HepG2 (cell line): Measurements from ENCODE around the gene C5orf24. TPM values are rescaled to one million over a fixed set of nuclear protein-coding genes. Genes with fewer than 3 reads are reported as not detected.

Experiments used
- DMAP1 ChIP-seq: IDR thresholded peaks from 2 replicates; pipeline ENCODE4 v1.6.1; 2016
- FOXK1 ChIP-seq: sonication (generic); formaldehyde crosslinking; IDR thresholded peaks from 2 replicates; pipeline ENCODE4 v1.4.0; 2020; ENCODE audit warnings: low read depth, missing genetic modification reagents, borderline replicate concordance
- HOXA3 ChIP-seq: sonication (generic); formaldehyde crosslinking; IDR thresholded peaks from 2 replicates; pipeline ENCODE4 v1.5.0; 2020; ENCODE audit warnings: missing genetic modification reagents
- MIXL1 ChIP-seq: IDR thresholded peaks from 2 replicates; pipeline ENCODE4 v1.6.1; 2016
- NPAS2 ChIP-seq: sonication (generic); formaldehyde crosslinking; IDR thresholded peaks from 2 replicates; pipeline ENCODE4 v1.8.0; 2022; ENCODE audit warnings: mild to moderate bottlenecking, missing genetic modification reagents, borderline replicate concordance
- ONECUT2 ChIP-seq: sonication (generic); formaldehyde crosslinking; IDR thresholded peaks from 2 replicates; pipeline ENCODE4 v1.4.0; 2020; ENCODE audit warnings: missing genetic modification reagents
- PHB2 ChIP-seq: fragments of 450-650 bp; IDR thresholded peaks from 2 replicates; pipeline ENCODE4 v1.6.1; 2018; ENCODE audit not compliant: partially characterized antibody
- SNAI1 ChIP-seq: sonication (generic); formaldehyde crosslinking; IDR thresholded peaks from 2 replicates; pipeline ENCODE4 v1.5.0; 2020; ENCODE audit warnings: mild to moderate bottlenecking, missing genetic modification reagents, borderline replicate concordance
- ZFYVE20 ChIP-seq: sonication (generic); formaldehyde crosslinking; IDR thresholded peaks from 2 replicates; pipeline ENCODE4 v1.8.0; 2023; ENCODE audit warnings: low read depth, mild to moderate bottlenecking, moderate library complexity, missing genetic modification reagents, borderline replicate concordance
- ZNF205 ChIP-seq: IDR thresholded peaks from 2 replicates; pipeline ENCODE4 v1.6.1; 2018; ENCODE audit warnings: missing biosample characterization, missing genetic modification reagents
- ZNF563 ChIP-seq: sonication (generic); formaldehyde crosslinking; IDR thresholded peaks from 2 replicates; pipeline ENCODE4 v1.8.0; 2022; ENCODE audit warnings: mild to moderate bottlenecking, moderate library complexity, missing genetic modification reagents
- polyA plus RNA-seq, 8 experiments: library from polyadenylated mRNA; depleted of rRNA in 3 of 8; stranded (reverse) in 7 of 8; unstranded in 1 of 8; fragments of >200 nt; fragmentation: Illumina TruSeq in 4 of 8; extraction: Trizol in 4 of 8; gene quantifications; 2 replicates each; pipeline versions ENCODE4 v1.2.1 to v1.2.3, GENCODE V29; 2011 to 2016; ENCODE audit warnings: low read depth in 4 of 8, missing spikeins in 1 of 8, mixed read lengths in 1 of 8; ENCODE audit not compliant: insufficient read depth in 1 of 8
- total RNA-seq, 5 experiments: library from RNA; depleted of rRNA; stranded (reverse); fragments of >200 nt; fragmentation: Illumina TruSeq; extraction: Trizol; gene quantifications; 2 replicates each; pipeline ENCODE4 v1.2.3, GENCODE V29; 2016; ENCODE audit warnings: low read depth in 1 of 5
- TF ChIP-seq, protein P1 (sequence below): IDR thresholded peaks from 2 replicates; pipeline ENCODE4 v1.6.1; 2016; ENCODE audit warnings: low read depth, missing genetic modification reagents, missing compliant biosample characterization
- TF ChIP-seq, protein P2 (sequence below): fragments of 450-650 bp; IDR thresholded peaks from 2 replicates; pipeline ENCODE4 v1.6.1; 2017
- TF ChIP-seq, protein P3 (sequence below): sonication (generic); formaldehyde crosslinking; IDR thresholded peaks from 2 replicates; pipeline ENCODE4 v1.5.0; 2020; ENCODE audit warnings: mild to moderate bottlenecking, missing genetic modification reagents, borderline replicate concordance

C5orf24 gene
- total and polyA plus RNA-seq, 2 of the 13 experiments (the other 11 are each of a cell fraction or from before 2014, with no cell fraction given) = 34.6 to 41.5 TPM

DNA sequence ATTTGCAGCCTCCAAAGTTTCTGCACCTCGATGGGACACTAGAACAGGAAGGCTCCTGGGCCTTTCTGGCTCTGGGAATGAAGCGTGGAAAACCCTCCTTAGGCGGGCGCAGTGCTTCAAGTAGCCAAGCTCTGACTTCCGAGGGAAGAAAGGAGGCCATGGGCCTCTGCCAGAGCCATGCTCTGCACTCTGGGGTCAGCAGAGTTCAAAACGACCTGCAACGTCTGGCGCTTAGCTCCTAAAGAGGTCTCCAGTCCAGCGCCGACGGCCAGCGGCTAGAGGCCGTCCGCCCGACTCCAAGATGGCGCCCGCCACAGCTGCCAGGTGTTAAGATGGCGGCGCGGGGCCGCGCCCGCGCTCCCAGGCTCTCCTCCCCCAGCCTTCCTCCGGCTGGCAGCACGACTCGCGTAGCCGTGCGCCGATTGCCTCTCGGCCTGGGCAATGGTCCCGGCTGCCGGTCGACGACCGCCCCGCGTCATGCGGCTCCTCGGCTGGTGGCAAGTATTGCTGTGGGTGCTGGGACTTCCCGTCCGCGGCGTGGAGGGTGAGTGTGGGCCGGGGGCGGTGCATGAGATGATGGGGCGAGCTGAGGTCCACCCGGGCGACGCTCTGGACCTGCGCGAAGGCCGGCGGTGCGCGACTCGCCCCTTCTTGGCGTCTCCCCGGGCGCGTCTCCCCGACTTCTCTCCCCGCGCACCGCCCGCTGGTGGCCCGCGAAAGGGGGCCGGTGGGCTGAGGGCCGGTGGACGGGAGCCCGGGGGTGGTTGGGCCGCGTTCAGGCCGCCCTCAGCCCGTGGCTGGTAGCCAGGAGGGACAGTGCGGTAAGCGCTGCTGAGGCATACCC lies 28.4 kb downstream of the C5orf24 start, which contains the start of gene TXNDC15 (continued):
- TF ChIP-seq, protein P1, sequence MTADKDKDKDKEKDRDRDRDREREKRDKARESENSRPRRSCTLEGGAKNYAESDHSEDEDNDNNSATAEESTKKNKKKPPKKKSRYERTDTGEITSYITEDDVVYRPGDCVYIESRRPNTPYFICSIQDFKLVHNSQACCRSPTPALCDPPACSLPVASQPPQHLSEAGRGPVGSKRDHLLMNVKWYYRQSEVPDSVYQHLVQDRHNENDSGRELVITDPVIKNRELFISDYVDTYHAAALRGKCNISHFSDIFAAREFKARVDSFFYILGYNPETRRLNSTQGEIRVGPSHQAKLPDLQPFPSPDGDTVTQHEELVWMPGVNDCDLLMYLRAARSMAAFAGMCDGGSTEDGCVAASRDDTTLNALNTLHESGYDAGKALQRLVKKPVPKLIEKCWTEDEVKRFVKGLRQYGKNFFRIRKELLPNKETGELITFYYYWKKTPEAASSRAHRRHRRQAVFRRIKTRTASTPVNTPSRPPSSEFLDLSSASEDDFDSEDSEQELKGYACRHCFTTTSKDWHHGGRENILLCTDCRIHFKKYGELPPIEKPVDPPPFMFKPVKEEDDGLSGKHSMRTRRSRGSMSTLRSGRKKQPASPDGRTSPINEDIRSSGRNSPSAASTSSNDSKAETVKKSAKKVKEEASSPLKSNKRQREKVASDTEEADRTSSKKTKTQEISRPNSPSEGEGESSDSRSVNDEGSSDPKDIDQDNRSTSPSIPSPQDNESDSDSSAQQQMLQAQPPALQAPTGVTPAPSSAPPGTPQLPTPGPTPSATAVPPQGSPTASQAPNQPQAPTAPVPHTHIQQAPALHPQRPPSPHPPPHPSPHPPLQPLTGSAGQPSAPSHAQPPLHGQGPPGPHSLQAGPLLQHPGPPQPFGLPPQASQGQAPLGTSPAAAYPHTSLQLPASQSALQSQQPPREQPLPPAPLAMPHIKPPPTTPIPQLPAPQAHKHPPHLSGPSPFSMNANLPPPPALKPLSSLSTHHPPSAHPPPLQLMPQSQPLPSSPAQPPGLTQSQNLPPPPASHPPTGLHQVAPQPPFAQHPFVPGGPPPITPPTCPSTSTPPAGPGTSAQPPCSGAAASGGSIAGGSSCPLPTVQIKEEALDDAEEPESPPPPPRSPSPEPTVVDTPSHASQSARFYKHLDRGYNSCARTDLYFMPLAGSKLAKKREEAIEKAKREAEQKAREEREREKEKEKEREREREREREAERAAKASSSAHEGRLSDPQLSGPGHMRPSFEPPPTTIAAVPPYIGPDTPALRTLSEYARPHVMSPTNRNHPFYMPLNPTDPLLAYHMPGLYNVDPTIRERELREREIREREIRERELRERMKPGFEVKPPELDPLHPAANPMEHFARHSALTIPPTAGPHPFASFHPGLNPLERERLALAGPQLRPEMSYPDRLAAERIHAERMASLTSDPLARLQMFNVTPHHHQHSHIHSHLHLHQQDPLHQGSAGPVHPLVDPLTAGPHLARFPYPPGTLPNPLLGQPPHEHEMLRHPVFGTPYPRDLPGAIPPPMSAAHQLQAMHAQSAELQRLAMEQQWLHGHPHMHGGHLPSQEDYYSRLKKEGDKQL (CRISPR knock-in tag) = no peak
- TF ChIP-seq ZFYVE20 (CRISPR knock-in tag) (peak; percentile 79; the same call in 1 of the 2 replicates), SNAI1 (CRISPR knock-in tag) (no peak; the same call in 1 of the 2 replicates), ZNF563 (CRISPR knock-in tag) (peak; percentile 97), FOXK1 (CRISPR knock-in tag) (peak; percentile 44; the same call in 1 of the 2 replicates), PHB2 (no peak), ONECUT2 (no peak), HOXA3 (CRISPR knock-in tag) (peak; percentile 100), DMAP1 (CRISPR knock-in tag) (peak; percentile 90; the same call in 1 of the 2 replicates), ZNF205 (CRISPR knock-in tag) (peak; percentile 51), NPAS2 (CRISPR knock-in tag) (no peak), MIXL1 (CRISPR knock-in tag) (0 out of 2 replicates have a peak, but pooled peaks have one; percentile 14)
- TF ChIP-seq, protein P2, sequence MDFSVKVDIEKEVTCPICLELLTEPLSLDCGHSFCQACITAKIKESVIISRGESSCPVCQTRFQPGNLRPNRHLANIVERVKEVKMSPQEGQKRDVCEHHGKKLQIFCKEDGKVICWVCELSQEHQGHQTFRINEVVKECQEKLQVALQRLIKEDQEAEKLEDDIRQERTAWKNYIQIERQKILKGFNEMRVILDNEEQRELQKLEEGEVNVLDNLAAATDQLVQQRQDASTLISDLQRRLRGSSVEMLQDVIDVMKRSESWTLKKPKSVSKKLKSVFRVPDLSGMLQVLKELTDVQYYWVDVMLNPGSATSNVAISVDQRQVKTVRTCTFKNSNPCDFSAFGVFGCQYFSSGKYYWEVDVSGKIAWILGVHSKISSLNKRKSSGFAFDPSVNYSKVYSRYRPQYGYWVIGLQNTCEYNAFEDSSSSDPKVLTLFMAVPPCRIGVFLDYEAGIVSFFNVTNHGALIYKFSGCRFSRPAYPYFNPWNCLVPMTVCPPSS = no peak
- TF ChIP-seq, protein P3, sequence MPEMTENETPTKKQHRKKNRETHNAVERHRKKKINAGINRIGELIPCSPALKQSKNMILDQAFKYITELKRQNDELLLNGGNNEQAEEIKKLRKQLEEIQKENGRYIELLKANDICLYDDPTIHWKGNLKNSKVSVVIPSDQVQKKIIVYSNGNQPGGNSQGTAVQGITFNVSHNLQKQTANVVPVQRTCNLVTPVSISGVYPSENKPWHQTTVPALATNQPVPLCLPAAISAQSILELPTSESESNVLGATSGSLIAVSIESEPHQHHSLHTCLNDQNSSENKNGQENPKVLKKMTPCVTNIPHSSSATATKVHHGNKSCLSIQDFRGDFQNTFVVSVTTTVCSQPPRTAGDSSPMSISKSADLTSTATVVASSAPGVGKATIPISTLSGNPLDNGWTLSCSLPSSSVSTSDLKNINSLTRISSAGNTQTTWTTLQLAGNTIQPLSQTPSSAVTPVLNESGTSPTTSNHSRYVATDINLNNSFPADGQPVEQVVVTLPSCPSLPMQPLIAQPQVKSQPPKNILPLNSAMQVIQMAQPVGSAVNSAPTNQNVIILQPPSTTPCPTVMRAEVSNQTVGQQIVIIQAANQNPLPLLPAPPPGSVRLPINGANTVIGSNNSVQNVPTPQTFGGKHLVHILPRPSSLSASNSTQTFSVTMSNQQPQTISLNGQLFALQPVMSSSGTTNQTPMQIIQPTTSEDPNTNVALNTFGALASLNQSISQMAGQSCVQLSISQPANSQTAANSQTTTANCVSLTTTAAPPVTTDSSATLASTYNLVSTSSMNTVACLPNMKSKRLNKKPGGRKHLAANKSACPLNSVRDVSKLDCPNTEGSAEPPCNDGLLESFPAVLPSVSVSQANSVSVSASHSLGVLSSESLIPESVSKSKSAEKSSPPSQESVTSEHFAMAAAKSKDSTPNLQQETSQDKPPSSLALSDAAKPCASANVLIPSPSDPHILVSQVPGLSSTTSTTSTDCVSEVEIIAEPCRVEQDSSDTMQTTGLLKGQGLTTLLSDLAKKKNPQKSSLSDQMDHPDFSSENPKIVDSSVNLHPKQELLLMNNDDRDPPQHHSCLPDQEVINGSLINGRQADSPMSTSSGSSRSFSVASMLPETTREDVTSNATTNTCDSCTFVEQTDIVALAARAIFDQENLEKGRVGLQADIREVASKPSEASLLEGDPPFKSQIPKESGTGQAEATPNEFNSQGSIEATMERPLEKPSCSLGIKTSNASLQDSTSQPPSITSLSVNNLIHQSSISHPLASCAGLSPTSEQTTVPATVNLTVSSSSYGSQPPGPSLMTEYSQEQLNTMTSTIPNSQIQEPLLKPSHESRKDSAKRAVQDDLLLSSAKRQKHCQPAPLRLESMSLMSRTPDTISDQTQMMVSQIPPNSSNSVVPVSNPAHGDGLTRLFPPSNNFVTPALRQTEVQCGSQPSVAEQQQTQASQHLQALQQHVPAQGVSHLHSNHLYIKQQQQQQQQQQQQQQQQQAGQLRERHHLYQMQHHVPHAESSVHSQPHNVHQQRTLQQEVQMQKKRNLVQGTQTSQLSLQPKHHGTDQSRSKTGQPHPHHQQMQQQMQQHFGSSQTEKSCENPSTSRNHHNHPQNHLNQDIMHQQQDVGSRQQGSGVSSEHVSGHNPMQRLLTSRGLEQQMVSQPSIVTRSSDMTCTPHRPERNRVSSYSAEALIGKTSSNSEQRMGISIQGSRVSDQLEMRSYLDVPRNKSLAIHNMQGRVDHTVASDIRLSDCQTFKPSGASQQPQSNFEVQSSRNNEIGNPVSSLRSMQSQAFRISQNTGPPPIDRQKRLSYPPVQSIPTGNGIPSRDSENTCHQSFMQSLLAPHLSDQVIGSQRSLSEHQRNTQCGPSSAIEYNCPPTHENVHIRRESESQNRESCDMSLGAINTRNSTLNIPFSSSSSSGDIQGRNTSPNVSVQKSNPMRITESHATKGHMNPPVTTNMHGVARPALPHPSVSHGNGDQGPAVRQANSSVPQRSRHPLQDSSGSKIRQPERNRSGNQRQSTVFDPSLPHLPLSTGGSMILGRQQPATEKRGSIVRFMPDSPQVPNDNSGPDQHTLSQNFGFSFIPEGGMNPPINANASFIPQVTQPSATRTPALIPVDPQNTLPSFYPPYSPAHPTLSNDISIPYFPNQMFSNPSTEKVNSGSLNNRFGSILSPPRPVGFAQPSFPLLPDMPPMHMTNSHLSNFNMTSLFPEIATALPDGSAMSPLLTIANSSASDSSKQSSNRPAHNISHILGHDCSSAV (CRISPR knock-in tag) = no peak
